Eye (tissue), 1 donor: ENCODE measurements around the gene PLEKHG5.
A peak's percentile ranks its signal among the peaks of the same experiment; 100 is the strongest.
"Not testable (repeated sequence)": the region's sequence is repeated elsewhere in the genome, so short reads cannot be mapped to it uniquely, and the experiment has no call there.

Experiments
- DNase-seq: peaks from one replicate; pipeline ENCODE4 v3.0.0-alpha.2; 2015

The PLEKHG5 gene

DNA sequence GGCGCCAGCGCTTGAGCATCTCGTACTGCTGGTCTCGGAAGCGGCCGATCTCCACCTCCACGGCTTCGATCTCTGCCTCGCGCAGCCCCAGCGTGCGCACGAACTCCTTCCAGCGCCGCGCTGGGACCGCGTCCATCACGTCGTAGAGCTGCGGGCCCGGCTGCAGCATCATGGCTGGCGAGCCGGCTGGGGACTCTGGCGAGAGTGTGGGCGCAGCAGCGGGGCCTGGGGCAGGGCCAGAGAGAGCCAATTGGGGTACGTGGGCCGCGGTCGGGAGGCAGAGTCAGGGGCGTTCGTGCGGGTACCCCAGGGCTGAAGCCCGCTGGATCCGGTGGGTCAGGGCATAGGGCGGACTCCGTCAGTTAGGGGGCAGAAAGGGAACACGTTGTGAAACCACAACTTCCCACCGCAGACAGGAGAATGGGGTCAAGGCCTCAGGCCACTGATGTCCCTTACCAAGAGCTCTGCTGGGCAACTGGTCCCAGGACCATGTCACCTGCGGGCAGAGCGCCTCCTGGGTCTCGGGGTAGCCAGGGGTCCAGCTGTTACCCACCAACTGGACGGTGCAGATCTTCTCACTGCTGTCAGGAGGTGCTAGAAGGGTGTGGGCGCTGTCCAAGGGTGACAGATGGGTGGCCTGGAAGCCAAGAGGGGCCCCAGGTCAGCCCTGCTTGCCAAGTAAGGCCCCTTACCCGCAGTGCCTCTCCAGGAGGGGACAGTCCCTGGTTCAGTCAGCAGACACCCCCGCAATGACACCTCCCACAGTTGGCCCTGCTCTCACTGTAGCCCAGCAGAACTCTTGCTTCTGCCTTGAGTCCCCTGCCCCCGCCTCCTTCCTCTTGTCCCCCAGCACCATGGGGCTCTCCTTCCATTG is 29.7 kb downstream of the PLEKHG5 start:
- DNase-seq = no peak

DNA sequence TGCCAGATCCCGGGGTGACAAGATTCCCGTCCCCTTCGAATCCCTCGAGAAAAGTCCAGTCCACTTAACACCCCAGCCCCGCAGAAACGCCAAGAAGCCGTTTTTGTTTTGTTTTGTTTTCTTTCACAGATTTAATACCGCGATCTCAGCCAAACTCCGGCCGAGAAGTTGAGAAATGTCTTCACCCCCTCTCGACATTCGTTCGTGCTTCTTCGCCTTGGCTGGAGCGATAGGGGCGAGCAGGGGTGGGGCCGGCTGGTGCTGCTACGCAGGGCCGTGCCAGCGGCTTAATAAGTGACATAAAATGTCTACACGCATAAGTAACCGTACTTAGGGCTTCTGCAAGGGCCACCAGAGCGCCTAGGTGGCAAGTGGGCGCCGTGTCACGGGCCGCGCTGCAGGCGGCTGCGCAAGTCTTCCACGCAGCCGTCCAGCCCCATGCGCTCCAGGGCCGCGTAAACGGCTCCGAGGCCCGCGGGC is 30.4 kb downstream of the PLEKHG5 start:
- peak; percentile 35 for DNase-seq

DNA sequence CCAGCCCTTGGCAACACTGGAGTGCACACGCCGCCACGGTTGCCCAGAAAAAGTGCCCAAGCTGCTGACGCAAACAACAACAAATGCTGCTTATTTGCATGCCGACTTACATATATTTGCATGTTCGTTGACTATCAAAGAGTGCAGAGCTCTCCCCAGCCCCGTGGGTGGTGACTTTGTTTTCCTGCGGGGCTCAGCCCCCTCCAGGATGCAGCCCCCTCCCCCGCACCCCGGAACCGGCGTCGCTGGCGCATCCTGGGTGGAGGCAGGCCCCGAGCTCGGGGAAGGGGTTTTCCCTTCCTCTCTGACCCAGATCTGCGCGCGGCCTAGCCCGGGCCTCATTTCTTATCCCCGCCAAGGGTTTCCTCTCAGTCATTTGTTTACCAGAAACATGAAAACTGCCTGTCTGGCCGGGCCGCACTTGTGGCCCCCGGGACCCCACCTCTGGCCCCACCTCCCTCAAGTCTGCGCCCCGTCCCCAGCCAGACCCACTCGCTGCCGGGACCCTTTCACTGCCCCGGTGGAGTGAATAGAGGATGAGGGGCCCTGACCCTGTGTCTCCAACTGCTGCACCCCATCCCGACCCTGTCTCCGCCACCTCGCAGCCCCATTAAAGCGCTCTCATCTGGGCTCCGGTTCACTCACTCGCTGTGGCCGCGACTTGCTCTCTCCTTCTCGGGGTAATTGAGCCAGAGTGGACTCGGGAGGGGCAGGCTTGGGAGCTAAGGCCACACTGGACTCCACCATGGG is 31.0 kb downstream of the PLEKHG5 start:
- DNase-seq = peak; percentile 39

DNA sequence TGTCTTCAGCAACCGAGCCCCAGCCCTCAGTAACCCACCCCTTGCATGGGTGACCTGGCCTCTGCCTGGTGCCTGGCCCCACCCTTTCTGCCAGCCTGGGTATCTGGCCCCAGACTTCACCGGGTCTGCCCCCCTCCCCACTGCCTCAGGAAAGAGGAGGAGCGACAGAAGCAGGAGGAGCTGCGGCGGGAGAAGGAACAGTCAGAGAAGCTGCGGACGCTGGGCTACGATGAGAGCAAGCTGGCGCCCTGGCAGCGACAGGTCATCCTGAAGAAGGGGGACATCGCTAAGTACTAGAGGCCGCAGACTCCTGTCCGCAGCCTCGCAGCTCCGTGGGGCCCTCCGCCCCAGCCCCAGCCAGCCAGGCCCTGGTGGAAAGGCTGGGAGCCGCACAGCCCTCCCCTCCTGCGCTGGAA is 31.6 kb downstream of the PLEKHG5 start:
- DNase-seq = peak; percentile 42

DNA sequence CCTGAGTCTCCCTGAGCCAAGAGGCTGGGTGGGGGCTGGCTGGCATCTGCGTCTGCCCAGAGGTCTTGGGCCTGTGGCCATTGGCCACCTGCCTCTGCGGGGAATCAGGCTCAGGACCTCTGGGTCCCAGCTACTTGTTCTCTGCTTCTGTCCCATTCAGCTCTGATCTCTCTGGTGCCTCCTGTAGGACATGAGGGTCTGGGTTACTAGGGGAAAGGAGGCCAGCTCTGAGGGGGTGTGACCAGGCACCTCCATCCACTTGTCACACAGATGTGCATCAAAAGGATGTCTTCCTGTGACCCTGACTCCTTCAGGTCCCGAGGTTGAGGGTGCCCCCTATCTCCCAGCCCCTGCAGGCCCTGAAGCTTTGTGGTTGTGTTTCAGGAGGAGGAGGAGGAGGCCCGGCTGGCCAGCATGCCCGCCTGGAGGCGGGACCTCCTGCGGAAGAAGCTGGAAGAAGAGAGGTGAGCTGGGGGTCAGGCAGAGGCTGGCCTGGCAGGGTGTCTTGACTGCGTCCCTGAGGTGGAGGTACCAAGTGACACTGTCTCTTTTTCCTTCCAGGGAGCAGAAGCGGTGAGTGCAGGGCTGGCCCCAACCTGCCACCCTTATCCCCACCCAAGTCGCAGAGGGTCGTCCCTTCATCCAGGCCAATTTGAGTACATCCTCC is 34.5 kb downstream of the PLEKHG5 start:
- DNase-seq = no peak

DNA sequence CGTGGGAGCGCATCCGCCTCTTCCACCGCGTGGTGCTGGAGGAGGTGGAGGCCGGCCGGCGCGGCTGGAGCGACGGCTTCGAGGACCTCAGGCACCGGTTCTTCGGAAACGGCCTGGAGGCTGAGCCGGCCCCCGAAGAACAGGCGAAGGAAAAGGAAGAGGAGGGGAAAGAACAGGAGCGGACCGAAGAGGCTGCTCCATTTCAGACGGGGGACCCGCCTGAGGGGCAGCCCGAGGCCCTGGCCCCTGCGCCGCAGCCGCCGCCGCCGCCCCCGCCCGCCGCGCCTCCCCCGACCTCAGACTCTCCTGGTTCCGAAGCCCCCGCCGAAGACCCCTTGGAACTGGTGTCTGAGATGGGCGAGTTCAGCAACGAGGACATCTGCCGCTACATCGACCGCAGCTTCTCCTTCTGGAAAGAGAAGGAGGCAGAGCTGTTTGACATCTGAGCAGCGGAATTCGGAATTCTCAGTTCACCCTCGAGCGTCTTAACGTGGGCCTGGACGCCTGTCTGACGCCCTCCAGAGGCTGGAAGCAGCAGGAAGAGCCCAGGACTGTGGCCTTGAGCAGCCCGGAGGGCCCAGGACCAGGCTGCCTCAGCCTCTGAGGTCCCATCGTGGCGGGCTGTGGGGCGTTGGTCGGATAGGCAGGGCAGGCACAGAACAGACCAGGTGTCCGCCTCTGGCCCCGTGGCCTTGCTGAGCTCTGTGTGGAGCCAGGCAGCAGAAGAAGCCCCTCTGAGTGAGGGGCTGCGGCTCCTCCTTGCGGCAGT is 35.5 kb downstream of the PLEKHG5 start:
- peak; percentile 37 for DNase-seq

DNA sequence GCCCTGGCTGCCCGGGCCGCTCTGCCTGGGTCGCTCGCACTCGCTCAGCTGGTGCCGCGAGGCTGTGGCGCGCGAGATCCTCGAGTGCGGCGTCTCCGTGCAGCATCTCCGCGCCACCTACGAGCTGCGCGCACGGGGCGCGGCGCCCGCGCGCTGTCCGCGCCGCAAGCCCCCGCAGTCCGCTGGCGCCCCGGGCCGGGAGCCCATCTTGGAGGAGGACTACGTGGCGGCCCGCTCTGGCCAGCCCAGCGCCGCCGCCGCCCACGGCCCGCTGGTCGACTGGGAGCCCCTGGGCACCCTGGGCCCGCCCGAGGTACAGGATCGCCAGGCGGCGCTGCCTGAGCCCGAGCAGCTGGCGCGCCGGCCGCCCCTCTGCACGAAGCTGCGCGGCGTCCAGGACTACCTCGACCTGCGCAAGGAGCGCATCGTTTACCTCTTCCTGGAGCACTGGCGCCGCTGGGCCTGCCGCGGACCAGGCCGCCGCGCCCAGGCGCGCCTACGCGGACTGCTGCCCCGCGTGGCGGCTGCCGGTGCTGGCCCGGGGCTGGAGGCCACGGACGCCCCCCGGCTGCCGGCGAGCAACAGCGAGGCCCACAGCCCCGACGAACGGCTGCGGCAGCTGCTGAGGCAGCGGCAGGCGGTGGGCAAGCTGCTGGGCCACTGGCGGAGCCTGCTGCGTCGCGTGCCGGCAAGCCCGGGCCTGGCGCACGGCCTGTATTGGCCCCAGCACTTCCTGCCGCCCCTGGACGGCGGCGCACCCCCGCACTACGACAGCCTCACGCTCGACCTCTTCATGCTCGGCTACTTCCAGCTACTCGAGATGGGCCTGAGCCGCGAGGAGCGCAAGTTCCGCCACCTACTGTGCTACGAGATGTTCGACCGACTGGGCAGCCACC is 36.4 kb downstream of the PLEKHG5 start:
- DNase-seq = peak; percentile 69

DNA sequence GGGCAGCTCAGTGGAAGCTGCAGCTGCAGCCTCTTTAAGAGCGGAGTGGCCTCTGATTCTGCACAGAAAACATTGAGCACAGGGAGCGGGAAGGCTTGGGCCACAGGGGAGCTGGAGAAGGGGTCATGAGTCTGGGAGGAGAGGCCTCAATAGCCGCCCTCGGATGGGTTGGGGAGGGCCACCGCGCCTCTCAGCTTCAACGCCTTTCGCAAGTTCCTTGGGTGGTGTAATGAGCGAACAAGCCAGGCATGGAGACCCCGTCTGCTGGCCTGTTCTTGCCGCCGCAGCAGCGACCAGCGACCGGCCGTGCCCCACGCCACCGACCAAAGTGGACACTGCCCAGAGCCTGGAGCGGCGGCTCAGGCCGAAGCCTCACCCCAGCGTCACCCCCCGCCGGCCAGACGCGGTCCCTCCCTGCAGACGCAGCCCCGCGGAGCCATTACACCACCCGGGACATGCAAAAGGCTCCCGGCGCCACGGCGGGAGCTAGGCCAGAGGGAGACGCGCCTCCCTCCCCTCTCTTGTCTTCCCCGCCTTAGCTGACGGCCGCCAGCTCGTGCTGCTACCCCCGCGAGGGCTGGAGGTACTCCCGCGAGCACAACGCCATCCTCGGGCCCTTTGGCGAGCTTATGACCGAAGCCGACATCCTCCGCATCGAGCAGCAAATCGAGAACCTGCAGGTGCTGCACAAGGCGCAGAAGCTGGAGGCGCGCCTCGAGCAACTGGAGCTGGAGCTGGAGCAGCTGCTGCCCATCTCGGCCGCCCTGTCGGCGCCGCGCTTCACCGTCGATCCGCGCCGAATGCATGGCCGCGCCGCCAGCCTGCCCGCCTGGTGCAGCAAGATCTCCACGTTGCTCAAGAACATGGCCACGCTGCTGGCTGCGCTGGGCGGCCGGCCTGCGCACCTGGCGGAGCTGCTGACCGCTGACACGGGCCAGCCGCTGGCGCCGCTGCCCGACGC is 37.3 kb downstream of the PLEKHG5 start:
- DNase-seq = peak; percentile 75

DNA sequence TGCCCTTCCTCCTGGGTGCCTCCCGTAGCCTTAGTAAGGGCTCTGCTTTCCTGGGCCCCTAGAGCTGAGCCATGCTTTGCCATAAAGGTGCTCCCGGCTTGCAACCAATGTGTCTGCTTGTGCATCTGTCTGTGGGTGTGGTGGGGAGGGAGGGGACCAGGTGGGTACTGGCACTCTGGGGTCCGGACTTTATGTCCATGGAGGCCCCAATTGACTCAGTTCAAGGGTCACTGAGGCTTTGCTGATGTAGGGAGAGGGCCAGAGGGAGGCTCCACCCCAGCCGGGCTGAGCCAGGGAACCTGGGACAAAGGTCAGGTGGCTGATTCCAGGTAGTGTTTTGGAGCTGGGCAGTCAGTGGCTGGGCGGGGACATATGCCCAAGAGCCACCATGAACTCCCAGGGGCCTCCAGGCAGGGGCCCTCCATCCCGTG is 40.5 kb downstream of the PLEKHG5 start:
- DNase-seq = no peak

DNA sequence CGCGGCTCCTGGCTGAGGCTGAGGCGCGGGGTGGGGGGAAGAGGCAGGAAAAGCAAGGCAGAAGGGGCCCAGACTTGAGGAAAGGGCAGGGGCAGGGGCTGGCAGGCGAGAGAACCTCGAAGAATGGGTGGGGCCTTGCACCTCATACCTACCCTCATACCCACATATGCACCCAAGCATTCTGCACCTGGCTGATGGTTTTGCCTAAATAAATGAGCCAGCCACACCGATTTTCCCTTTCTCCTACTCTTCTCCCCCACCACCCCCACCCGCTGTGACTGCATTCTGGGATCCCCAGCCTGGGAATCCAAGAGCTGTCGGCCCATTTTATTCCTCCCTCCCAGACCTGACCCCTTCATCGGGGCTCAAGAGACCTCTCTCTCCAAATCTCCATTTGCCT is 41.0 kb downstream of the PLEKHG5 start:
- not testable (repeated sequence) for DNase-seq

DNA sequence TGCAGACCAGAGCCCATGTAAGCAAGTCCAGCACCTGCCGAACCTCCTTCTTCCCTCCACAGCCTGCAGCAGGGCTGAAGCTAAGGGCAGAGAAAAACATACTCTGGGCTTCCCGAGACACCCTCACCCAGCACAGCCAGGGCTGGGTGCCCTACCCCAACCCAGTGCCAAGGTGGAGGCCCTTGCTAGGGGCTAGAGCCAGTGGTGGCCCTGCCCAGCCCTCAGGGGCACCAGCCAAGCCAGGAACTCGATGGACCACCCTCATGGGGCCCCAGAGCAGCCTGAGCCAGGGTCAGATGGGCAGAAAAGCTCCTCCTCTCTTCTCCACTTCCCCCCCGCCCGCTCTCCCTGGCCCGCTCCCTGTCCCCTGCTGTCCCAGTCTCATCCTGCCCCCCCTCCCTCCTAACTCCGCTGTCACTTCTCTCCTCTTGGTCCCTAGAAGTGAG is 41.4 kb downstream of the PLEKHG5 start:
- peak; percentile 54 for DNase-seq

DNA sequence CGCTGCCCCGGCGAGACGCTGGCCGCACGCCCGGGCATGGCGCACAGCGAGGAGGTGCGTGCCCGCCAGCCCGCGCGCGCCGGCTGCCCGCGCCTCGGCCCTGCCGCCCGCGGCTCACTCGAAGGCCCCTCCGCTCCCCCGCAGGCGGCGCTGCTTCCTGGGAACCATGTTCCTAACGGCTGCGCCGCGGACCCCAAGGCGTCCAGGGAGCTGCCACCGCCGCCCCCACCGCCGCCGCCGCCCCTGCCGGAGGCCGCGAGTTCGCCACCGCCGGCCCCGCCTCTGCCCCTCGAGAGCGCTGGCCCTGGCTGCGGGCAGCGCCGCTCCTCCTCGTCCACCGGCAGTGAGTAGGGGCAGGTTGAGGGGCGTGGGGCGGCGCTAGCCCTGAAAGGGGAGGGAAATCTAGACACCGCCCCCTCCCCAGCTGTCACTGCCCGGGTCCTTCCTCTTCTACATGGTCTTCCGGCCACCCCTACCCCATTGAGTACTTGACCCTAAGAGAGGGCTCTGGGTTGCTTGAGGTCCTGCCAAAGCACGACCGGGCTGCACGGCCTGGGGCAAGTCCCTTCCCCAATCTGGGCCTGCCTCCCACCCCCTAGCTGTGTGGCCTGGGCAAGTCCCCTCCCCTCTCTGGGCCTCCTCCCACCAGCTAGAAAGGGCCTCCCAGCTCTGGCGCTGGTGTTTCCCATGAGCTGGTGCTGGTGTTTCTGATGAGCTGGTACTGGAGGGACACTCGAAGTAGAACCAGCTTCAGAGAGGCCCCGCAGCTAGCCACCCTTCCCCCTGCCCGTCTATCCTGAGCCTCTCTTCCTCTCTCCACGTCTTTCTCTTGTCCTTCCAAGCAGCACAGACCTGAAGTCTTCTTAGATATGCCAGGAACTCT is 42.5 kb downstream of the PLEKHG5 start:
- peak; percentile 66 for DNase-seq

DNA sequence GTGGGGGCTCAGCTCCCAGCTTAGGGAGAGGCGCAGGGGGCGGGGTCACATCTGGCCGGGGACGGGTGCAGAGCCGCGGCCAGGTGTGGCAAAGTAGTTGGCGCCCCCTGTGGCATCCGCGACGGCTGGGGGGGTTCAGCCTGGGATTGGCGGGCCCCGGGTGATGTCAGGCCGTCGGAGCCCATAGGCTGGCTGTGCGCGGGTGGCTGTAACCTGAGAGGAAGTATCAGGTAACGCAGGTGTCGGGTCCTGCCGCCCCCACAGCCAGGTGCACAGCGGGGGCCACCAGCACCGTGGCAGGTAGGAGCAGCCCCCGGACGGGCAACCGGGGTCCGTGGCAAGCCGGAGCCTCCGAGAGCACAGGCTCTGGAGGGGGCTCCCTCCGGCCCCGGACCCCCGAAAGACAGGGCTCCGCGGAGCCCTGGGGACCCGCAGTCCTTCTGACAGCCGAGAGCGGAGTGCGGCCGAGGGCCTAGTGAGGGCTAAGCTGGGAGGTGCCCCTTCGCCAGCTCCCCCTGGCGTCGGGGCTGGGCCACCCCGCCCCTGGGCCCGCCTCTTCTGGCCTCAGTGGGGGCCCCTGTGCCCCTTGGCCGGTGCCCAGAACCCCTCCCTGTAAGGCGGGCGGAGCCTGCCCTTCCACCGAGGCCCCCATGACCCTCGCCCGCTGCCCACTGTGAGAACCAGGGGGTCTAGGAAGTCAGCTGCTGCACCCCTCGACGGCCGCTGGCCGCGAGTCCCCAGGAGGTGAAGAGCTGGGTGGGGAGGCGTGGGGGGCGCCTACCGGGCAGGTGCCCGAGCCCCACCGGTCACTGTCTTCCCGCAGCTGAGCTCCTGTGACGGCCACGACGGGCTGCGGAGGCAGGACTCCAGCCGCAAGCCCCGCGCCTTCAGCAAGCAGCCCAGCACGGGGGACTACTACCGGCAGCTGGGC is 43.4 kb downstream of the PLEKHG5 start:
- peak; percentile 49 for DNase-seq

DNA sequence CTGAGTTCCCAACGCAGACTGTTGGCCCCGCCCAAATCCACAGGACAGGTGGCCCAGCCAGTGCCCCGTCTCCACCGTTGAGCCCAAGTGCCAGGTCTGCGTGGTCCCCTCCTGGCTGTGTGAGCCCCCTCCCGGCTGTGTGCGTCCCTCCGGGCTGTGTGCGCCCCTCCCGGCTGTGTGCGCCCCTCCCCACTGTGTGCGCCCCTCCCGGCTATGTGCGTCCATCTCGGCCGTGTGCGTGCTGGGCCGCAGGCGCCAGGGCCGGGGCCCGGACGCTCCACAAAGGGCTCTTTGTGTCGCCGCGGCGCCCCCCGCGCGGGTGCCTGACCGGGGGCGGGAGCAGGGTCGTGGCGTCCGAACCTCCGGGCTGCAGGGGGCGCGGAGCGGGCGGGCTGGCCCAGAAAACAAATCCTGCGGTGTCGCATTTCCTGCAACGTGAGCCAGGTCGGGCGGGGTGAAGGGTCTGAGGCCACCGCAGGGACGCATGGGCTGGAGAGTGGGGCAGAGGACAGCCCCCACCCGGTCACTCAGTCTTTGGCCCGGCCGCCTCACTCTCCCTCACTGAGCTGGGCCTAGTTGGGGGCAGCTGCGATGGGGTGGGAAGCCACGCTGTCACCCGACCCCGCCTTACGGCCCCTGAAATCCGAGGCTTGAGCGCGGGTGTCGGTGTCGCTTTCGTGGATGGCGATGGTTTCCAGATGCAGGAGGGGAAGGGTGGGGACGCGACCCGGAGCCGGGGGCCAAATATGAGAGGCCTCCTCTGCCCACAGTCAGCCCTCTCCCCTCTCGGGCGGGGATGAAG is 44.2 kb downstream of the PLEKHG5 start:
- peak; percentile 80 for DNase-seq

DNA sequence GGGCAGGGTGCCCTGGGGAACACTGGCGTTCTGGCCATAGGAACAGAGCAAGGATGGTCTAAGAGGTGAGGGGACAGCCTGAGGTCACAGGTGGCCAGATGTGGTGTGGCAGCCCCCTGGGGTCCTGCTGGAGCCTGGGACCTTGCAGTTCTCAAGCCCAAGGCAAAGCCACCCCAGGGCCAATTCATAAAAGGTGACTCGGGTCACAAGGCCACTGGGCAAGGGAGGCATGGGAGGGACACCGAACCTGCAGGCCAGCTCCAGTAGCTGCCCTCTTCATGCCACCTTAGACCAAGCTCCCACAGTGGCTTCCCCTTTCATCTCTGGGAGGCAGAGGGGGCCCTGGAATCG is 44.8 kb downstream of the PLEKHG5 start:
- no peak for DNase-seq

DNA sequence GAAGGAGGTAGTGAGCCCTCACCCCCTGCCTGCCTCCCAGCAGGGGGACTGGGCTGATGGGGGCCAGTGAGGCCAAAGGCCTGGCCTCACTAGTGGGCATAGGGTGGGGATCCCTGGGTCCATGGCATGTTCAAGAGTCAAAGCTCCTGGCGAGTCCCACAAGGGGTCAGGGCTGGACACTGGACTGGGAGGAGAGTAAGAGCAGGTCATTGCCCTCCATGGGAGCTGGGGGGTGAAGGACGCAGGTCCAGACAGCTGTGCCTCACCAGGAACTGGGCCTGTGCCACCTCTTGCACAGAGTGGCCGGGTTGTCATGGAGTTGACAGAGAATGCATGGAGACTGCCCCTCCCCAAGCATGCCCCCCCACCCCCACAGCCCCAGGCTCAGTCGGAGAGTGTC is 45.5 kb downstream of the PLEKHG5 start:
- not testable (repeated sequence) for DNase-seq
